IMR-90 (cell line): ENCODE results near the gene PKD1. TPM values are rescaled to one million over a fixed set of nuclear protein-coding genes. Genes with fewer than 3 reads are reported as not detected.

Source experiments
- ATAC-seq: fragments of 200-7000 bp; cut with Tn5 transposase; 2 replicates; pipeline ENCODE4 v1.9.1; 2020; ENCODE audit warnings: low read depth, mild to moderate bottlenecking, moderate library complexity
- BruUV-seq: library from RNA; stranded (reverse); fragments of 400-500 nt; replicated peaks from 2 replicates; lab custom pipeline; 2021; lab: Mats Ljungman, UMichigan
- CTCF ChIA-PET: fragments of 300-600 bp; formaldehyde crosslinking; extraction: SDS; loops from one replicate; lab custom pipeline; 2021; ENCODE audit warnings: antibody characterized with exemption; lab: Yijun Ruan, JAX
- POLR2A ChIA-PET: fragments of 300-600 bp; sonication (Branson Sonifier 250); formaldehyde crosslinking; loops from one replicate; lab custom pipeline; 2022; ENCODE audit warnings: antibody characterized with exemption; ENCODE audit not compliant: unreplicated experiment; lab: Charles Lee
- DNase-seq: peaks from one replicate; pipeline ENCODE4 v3.0.0; 2013
- H2AFZ ChIP-seq: replicated peaks from 2 replicates; pipeline ENCODE3; 2013; ENCODE audit warnings: low read length, mild to moderate bottlenecking; ENCODE audit not compliant: poor library complexity
- H2AK5ac ChIP-seq: 2 replicates; pipeline ENCODE4 v1.6.1; 2013; ENCODE audit warnings: low read depth, low read length, inconsistent platforms
- H2AK9ac ChIP-seq: replicated peaks from 2 replicates; pipeline ENCODE3; 2013; ENCODE audit warnings: mild to moderate bottlenecking, low read depth, low read length, moderate library complexity; ENCODE audit not compliant: poor library complexity
- H2BK120ac ChIP-seq: 2 replicates; pipeline ENCODE4 v1.6.1; 2013; ENCODE audit warnings: low read depth, low read length, inconsistent platforms
- H2BK15ac ChIP-seq: 3 replicates; pipeline ENCODE4 v1.6.1; 2013; ENCODE audit warnings: low read depth, low read length, inconsistent platforms
- H2BK20ac ChIP-seq: 2 replicates; pipeline ENCODE4 v1.6.1; 2013; ENCODE audit warnings: low read depth, mild to moderate bottlenecking, inconsistent platforms, low read length, moderate library complexity
- H2BK5ac ChIP-seq: 2 replicates; pipeline ENCODE4 v1.6.1; 2013; ENCODE audit warnings: mild to moderate bottlenecking, low read depth, low read length, inconsistent platforms; ENCODE audit not compliant: poor library complexity, severe bottlenecking
- H3K14ac ChIP-seq: replicated peaks from 2 replicates; pipeline ENCODE4 v1.6.1; 2013; ENCODE audit warnings: low read depth, low read length, inconsistent platforms
- H3K18ac ChIP-seq: 2 replicates; pipeline ENCODE4 v1.6.1; 2013; ENCODE audit warnings: low read depth, low read length, control low read depth
- H3K23ac ChIP-seq: 2 replicates; pipeline ENCODE4 v1.6.1; 2013; ENCODE audit warnings: low read depth, low read length, inconsistent platforms
- H3K27ac ChIP-seq: 2 replicates; pipeline ENCODE4 v1.5.1; 2013; ENCODE audit warnings: mild to moderate bottlenecking, control low read depth, low read length; ENCODE audit not compliant: insufficient read depth
- H3K27me3 ChIP-seq: 2 replicates; pipeline ENCODE4 v1.6.1; 2013; ENCODE audit warnings: low read length; ENCODE audit not compliant: control insufficient read depth, insufficient read depth
- H3K36me3 ChIP-seq: 2 replicates; pipeline ENCODE4 v1.6.1; 2013; ENCODE audit warnings: low read length, mixed read lengths; ENCODE audit not compliant: control insufficient read depth, insufficient read depth
- H3K4ac ChIP-seq: 2 replicates; pipeline ENCODE4 v1.6.1; 2013; ENCODE audit warnings: low read depth, low read length, inconsistent platforms
- H3K4me1 ChIP-seq: 2 replicates; pipeline ENCODE4 v1.6.1; 2013; ENCODE audit warnings: low read length, mixed read lengths; ENCODE audit not compliant: control insufficient read depth, insufficient read depth
- H3K4me2 ChIP-seq: 2 replicates; pipeline ENCODE4 v1.6.1; 2013; ENCODE audit warnings: low read depth, mild to moderate bottlenecking, control low read depth, low read length, moderate library complexity
- H3K4me3 ChIP-seq: 2 replicates; pipeline ENCODE4 v1.5.1; 2013; ENCODE audit warnings: low read depth, mild to moderate bottlenecking, control low read depth, low read length, moderate library complexity; ENCODE audit not compliant: insufficient read depth
- H3K56ac ChIP-seq: 2 replicates; pipeline ENCODE4 v1.6.1; 2013; ENCODE audit warnings: low read length, inconsistent platforms; ENCODE audit not compliant: insufficient read depth; ENCODE audit errors: extremely low read depth
- H3K79me1 ChIP-seq, 2 experiments: 2 replicates each; pipeline ENCODE4 v1.6.1; 2013; ENCODE audit warnings: low read length in 2 of 2, inconsistent platforms in 1 of 2, low read depth in 1 of 2
- H3K9ac ChIP-seq: 2 replicates; pipeline ENCODE4 v1.6.1; 2013; ENCODE audit warnings: low read depth, low read length, control low read depth
- H3K9me1 ChIP-seq: 2 replicates; pipeline ENCODE4 v1.6.1; 2013; ENCODE audit warnings: low read length, inconsistent platforms; ENCODE audit not compliant: insufficient read depth
- H3K9me3 ChIP-seq: 2 replicates; pipeline ENCODE4 v1.6.1; 2013; ENCODE audit warnings: low read length; ENCODE audit not compliant: control insufficient read depth, insufficient read depth
- H4K20me1 ChIP-seq: 2 replicates; pipeline ENCODE4 v1.6.1; 2013; ENCODE audit warnings: low read length, inconsistent platforms; ENCODE audit not compliant: insufficient read depth
- H4K5ac ChIP-seq: 2 replicates; pipeline ENCODE4 v1.6.1; 2013; ENCODE audit warnings: mild to moderate bottlenecking, low read depth, low read length, control low read depth
- H4K8ac ChIP-seq, 2 experiments: 2 replicates each; pipeline ENCODE4 v1.6.1; 2013; ENCODE audit warnings: low read depth in 2 of 2, low read length in 2 of 2, control low read depth in 1 of 2, inconsistent platforms in 1 of 2
- H4K91ac ChIP-seq: 2 replicates; pipeline ENCODE4 v1.6.1; 2013; ENCODE audit warnings: low read depth, low read length, inconsistent platforms; ENCODE audit not compliant: insufficient read depth
- CHD1 ChIP-seq: IDR thresholded peaks from 2 replicates; pipeline ENCODE4 v1.6.1; 2012; ENCODE audit warnings: low read depth, low read length, improper control_type of control experiment
- CTCF ChIP-seq: conservative IDR thresholded peaks from 2 replicates; pipeline ENCODE4 v1.5.1; 2012; ENCODE audit warnings: mild to moderate bottlenecking, low read depth, low read length, improper control_type of control experiment
- MAFK ChIP-seq: IDR thresholded peaks from 2 replicates; pipeline ENCODE4 v1.6.1; 2012; ENCODE audit warnings: low read depth, low read length, improper control_type of control experiment
- NFE2L2 ChIP-seq: fragments of 150-350 bp; IDR thresholded peaks from 2 replicates; pipeline ENCODE4 v1.6.1; 2016; ENCODE audit warnings: low read depth, mild to moderate bottlenecking, low read length
- SMC3 ChIP-seq: fragments of 150-350 bp; IDR thresholded peaks from 2 replicates; pipeline ENCODE4 v1.6.1; 2016; ENCODE audit warnings: low read depth, mild to moderate bottlenecking, antibody characterized with exemption, low read length, moderate library complexity
- USF2 ChIP-seq: fragments of 150-350 bp; IDR thresholded peaks from 2 replicates; pipeline ENCODE4 v1.6.1; 2017; ENCODE audit warnings: mild to moderate bottlenecking, antibody characterized with exemption, low read length, low read depth
- WGBS, 2 experiments: methylation state at CpG; one replicate each; pipeline versions ENCODE4 v1.1.5 to v1.1.7; 2013; ENCODE audit warnings: missing lambda C conversion rate in 2 of 2; ENCODE audit not compliant: insufficient read length in 1 of 2; ENCODE audit errors: extremely low coverage in 2 of 2; 5-methylcytosine and 5-hydroxymethylcytosine counted together
- dilution Hi-C: fragments of 300-500 bp; cut with HindIII; formaldehyde crosslinking; loops from one replicate; pipeline ENCODE4 v1.14.3; 2018; ENCODE audit warnings: low sequenced_read_pairs; ENCODE audit not compliant: unreplicated experiment
- in situ Hi-C: fragments of 300-500 bp; cut with MboI; formaldehyde crosslinking; loops from 3 replicates; pipeline ENCODE4 v1.14.3; 2019; ENCODE audit warnings: low sequenced_read_pairs, inconsistent platforms, mixed read lengths
- intact Hi-C: fragments of 100-400 bp; cut with micrococcal nuclease; formaldehyde crosslinking; loops from 2 replicates; pipeline ENCODE4 v1.10.0; 2022
- polyA plus RNA-seq, 3 experiments: library from polyadenylated mRNA; depleted of rRNA; stranded (reverse); fragments of >200 nt; gene quantifications; 2 replicates each; pipeline ENCODE4 v1.2.3, GENCODE V29; 2012; ENCODE audit warnings: low replicate concordance in 1 of 3
- total RNA-seq: library from RNA; depleted of rRNA; stranded (reverse); fragments of >200 nt; gene quantifications from 2 replicates; pipeline ENCODE4 v1.2.3, GENCODE V29; 2012

Gene PKD1
- total and polyA plus RNA-seq, 2 of the 4 experiments (the other 2 are of a cell fraction): 7.9 to 97.3 TPM

GRCh38 chr16:2096853-2097595 is 38.7 kb downstream of the PKD1 start:
- dilution Hi-C loops (no loop called here), intact Hi-C loops (no loop called here), in situ Hi-C loops (no loop called here)
- 74% methylated on average over 5 of the region's 25 CpGs; no CpG with 5 or more reads in 1 of the 2 experiments for WGBS, 2 experiments
- Histone ChIP-seq H2AK5ac (no peak overlapping the region), H2AFZ (no peak overlapping the region), H3K9me3 (no peaks in the 10 kb centered on the region), H3K36me3 (peaks cover 64% of the 10 kb centered on the region), H2BK5ac (no peak overlapping the region), H3K27me3 (no peaks in the 10 kb centered on the region), H4K91ac (no peak overlapping the region), H3K4me1 (no peaks in the 10 kb centered on the region), H3K27ac (no peak overlapping the region), H4K5ac (no peak overlapping the region), H4K8ac (no peak overlapping the region), H3K18ac (no peak overlapping the region), H2BK20ac (no peak overlapping the region), H3K4ac (no peak overlapping the region), H3K4me2 (no peak overlapping the region), H2AK9ac (no peak overlapping the region), H3K9me1 (0 out of 2 replicates have a peak, but pooled peaks cover 2% of the 10 kb centered on the region), H3K14ac (no peak overlapping the region), H3K23ac (no peak overlapping the region), H3K79me1 (peaks cover 11 to 29% of the 10 kb centered on the region in 2 experiments), H3K4me3 (no peak overlapping the region), H2BK120ac (no peak overlapping the region), H4K20me1 (peaks cover 14% of the 10 kb centered on the region), H3K56ac (no peak overlapping the region), H2BK15ac (no peak overlapping the region), H3K9ac (no peak overlapping the region)
- ChIA-PET CTCF (no interaction called here), POLR2A (no interaction called here)
- DNase-seq: no peak
- TF ChIP-seq CTCF: no peak
- no peak for TF ChIP-seq USF2
- no peak for TF ChIP-seq NFE2L2
- no peak for TF ChIP-seq MAFK
- TF ChIP-seq CHD1: no peak
- TF ChIP-seq SMC3: no peak
- no TSS peak for BruUV-seq
- ATAC-seq: no peak
